PC-3 (cell line): Measurements from ENCODE around the gene CBFA2T3. TPM values are rescaled to one million over a fixed set of nuclear protein-coding genes. Genes with fewer than 3 reads are reported as not detected.

Experiments used
- ATAC-seq: fragments of 200-7000 bp; cut with Tn5 transposase; 2 replicates; pipeline ENCODE4 v1.9.1; 2020; ENCODE audit warnings: mild to moderate bottlenecking, moderate library complexity
- BruUV-seq: library from RNA; stranded (reverse); fragments of 400-500 nt; replicated peaks from 2 replicates; lab custom pipeline; 2021; lab: Mats Ljungman, UMichigan
- CTCF ChIA-PET: fragments of 300-600 bp; sonication (Branson Sonifier 250); formaldehyde crosslinking; loops from one replicate; lab custom pipeline; 2022; ENCODE audit warnings: antibody characterized with exemption; lab: Charles Lee
- POLR2A ChIA-PET: fragments of 300-600 bp; sonication (Branson Sonifier 250); formaldehyde crosslinking; loops from one replicate; lab custom pipeline; 2022; ENCODE audit warnings: antibody characterized with exemption; ENCODE audit not compliant: unreplicated experiment; lab: Charles Lee
- DNase-seq: peaks from one replicate; pipeline ENCODE4 v3.0.0-alpha.2; 2015
- H2AFZ ChIP-seq: fragments of 300-600 bp; sonication (generic); 2 replicates; pipeline ENCODE4 v1.6.0; 2016; ENCODE audit warnings: antibody characterized with exemption, low read length
- H3F3A ChIP-seq: fragments of 300-600 bp; sonication (generic); one replicate; pipeline ENCODE4 v1.6.0; 2017; ENCODE audit warnings: antibody characterized with exemption, low read length, control low read depth, mild to moderate bottlenecking; ENCODE audit not compliant: unreplicated experiment
- H3K27ac ChIP-seq: fragments of 300-600 bp; sonication (generic); 2 replicates; pipeline ENCODE4 v1.5.1; 2016; ENCODE audit warnings: mild to moderate bottlenecking, low read length
- H3K27me3 ChIP-seq: fragments of 300-600 bp; sonication (generic); 2 replicates; pipeline ENCODE4 v1.6.1; 2016; ENCODE audit warnings: low read length, mixed read lengths
- H3K36me3 ChIP-seq: fragments of 300-600 bp; sonication (generic); 2 replicates; pipeline ENCODE4 v1.6.1; 2016; ENCODE audit warnings: low read depth, mixed run types, low read length, mixed read lengths
- H3K4me1 ChIP-seq: fragments of 300-600 bp; sonication (generic); 2 replicates; pipeline ENCODE4 v1.5.1; 2016; ENCODE audit warnings: low read length; ENCODE audit not compliant: insufficient read depth
- H3K4me2 ChIP-seq: fragments of 300-600 bp; sonication (generic); 2 replicates; pipeline ENCODE4 v1.6.0; 2016; ENCODE audit warnings: low read length
- H3K4me3 ChIP-seq: fragments of 300-600 bp; sonication (generic); 2 replicates; pipeline ENCODE4 v1.5.1; 2016; ENCODE audit warnings: mild to moderate bottlenecking, low read length, mixed read lengths
- H3K79me2 ChIP-seq: fragments of 300-600 bp; sonication (generic); 2 replicates; pipeline ENCODE4 v1.6.1; 2017; ENCODE audit warnings: low read length, mixed read lengths
- H3K9ac ChIP-seq: fragments of 300-600 bp; sonication (generic); 2 replicates; pipeline ENCODE4 v1.6.0; 2016; ENCODE audit warnings: mild to moderate bottlenecking, low read length
- H3K9me2 ChIP-seq: fragments of 300-600 bp; sonication (generic); replicated peaks from 2 replicates; pipeline ENCODE4 v1.6.1; 2016; ENCODE audit warnings: mixed run types, low read length, mixed read lengths
- H3K9me3 ChIP-seq: fragments of 300-600 bp; sonication (generic); 2 replicates; pipeline ENCODE4 v1.6.1; 2016; ENCODE audit warnings: low read length, mixed read lengths
- H4K20me1 ChIP-seq: fragments of 300-600 bp; sonication (generic); 2 replicates; pipeline ENCODE4 v1.6.1; 2016; ENCODE audit warnings: low read length, mixed read lengths
- CTCF ChIP-seq: fragments of 300-600 bp; sonication (generic); conservative IDR thresholded peaks from 2 replicates; pipeline ENCODE4 v1.5.1; 2017; ENCODE audit warnings: antibody characterized with exemption, low read depth, mild to moderate bottlenecking, low read length
- EZH2 ChIP-seq: fragments of 300-600 bp; sonication (generic); IDR thresholded peaks from one replicate; pipeline ENCODE4 v1.6.1; 2017; ENCODE audit warnings: antibody characterized with exemption, mild to moderate bottlenecking, low read length; ENCODE audit not compliant: unreplicated experiment
- EZH2phosphoT487 ChIP-seq: fragments of 300-600 bp; sonication (generic); IDR thresholded peaks from 2 replicates; pipeline ENCODE4 v1.6.1; 2018; ENCODE audit warnings: mild to moderate bottlenecking, antibody characterized with exemption, low read length, borderline replicate concordance
- intact Hi-C: fragments of 100-400 bp; cut with micrococcal nuclease; formaldehyde crosslinking; loops from 2 replicates; pipeline ENCODE4 v1.9.0; 2023
- total RNA-seq: library from RNA; depleted of rRNA; stranded (reverse); fragments of >200 nt; gene quantifications from 2 replicates; pipeline ENCODE4 v1.2.3, GENCODE V29; 2014

CBFA2T3 gene
- total RNA-seq, 1 experiment from 2014 or later = not detected

DNA sequence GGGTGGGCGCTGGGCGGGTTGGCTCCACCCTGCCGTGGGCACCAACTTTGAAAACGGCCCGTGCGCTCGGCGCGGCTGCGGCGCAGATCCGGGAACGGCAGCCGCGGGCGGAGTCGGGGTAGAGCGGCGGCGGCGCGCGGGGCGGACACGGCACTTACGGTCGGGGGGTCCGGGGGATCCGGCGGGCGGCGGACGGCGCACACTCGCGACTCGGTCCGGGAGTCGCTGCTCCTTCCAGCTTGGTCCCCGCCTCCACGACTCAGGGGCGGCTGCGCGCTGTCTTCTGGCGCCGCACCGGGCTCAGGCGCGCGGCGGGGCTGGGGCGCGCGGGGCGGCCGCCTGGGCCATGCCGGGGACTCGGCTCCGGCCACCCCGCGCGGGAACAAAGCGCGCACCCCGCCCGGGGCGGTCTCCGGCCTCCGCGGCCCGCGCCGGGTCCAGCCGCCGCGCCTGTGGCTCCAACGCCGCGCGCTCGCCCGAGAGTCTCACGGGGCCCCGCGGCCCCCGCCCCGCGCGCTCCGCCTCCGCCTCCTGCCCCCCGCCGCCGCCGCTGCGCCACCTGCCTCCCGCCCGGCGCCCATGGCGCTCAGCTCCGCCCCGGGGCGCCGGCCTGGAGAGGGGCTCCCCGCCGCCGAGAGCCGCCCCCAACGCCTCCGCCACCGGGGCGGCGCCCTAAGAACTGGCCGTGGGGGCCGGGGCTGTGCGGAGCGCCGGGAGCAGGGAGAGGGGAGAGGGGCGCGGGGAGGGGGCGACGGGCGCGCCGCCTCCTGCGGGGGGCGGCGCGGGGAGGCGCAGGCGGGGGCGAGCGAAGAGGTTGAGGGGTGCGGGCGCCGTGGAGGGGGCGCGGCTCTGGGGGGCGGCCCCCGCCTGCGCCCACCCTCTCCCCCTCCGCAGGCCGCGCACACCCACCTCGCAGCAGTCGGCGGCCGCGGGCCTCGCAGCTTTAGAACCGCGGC lies 35.9 kb downstream of the CBFA2T3 start:
- TF ChIP-seq EZH2phosphoT487 (peak; percentile 62; the same call in 1 of the 2 replicates), CTCF (no peak), EZH2 (peak; percentile 82)
- POLR2A ChIA-PET = no interaction called here
- ATAC-seq = no peak
- H3K36me3 ChIP-seq = no peaks in the 10 kb centered on the region
- no peak for DNase-seq
- H2AFZ ChIP-seq = no peak overlapping the region
- H3K27ac ChIP-seq = no peak overlapping the region
- no peaks in the 10 kb centered on the region for H3K79me2 ChIP-seq
- no TSS peak for BruUV-seq
- no peaks in the 10 kb centered on the region for H3K9me3 ChIP-seq
- no peak overlapping the region for H3K4me2 ChIP-seq
- CTCF ChIA-PET = no interaction called here
- H3K4me1 ChIP-seq = no peaks in the 10 kb centered on the region
- no peaks in the 10 kb centered on the region for H4K20me1 ChIP-seq
- no peak overlapping the region for H3K9ac ChIP-seq
- H3K4me3 ChIP-seq = no peak overlapping the region
- H3K27me3 ChIP-seq = peaks cover 25% of the 10 kb centered on the region
- H3K9me2 ChIP-seq = no peaks in the 10 kb centered on the region
- intact Hi-C loops = loop anchor here (5.0 kb wide), 1 partner anchor 226 kb away; no protein-coding TSS in a partner anchor
- no peaks in the 10 kb centered on the region for H3F3A ChIP-seq

DNA sequence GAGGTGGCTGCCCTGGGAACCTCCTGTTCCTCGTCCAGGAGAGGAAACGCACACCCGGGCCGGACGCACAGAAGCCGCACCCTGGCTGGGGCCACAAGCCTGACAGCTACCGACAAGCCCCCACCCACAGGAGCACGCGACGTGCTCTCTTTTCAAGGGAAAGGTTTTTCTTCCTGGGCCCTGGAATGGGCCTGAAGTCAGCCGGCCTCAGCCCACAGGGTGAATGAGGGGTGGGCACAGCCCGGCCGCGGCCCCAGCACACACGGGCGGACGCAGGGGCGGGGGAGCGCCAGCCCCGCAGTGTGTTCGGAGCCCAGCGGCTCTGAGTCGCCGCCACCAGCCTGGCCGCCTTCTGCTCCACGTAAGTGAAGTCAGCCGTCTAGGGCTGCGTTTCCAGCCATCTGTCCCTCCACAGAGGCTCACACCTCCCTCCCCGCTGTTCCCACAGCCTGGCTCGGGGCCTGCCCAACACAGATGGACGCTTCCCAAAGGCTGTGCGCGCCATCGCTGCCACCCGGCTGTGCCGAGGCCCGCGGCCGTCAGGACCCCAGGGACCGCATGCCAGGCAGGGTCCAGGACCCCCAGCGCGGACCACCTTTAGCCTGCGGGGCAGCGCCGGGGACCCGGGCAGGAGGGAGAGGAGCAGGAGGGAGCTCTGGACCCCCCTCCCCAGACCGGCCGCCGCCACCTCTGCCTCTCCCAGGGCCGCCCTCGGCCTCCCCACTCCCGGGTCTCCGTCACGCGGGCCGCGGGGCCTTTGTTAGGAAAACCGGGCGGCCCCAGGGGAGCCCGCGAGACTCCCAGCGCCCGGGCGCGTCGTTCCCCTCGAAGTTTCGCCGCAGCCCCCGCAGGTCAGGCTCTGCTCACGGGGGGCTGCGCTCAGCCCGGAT lies 36.8 kb downstream of the CBFA2T3 start:
- intact Hi-C loops = loop anchor here (5.0 kb wide), 1 partner anchor 227 kb away; no protein-coding TSS in a partner anchor
- Histone ChIP-seq H3K4me2 (no peak overlapping the region), H3F3A (no peaks in the 10 kb centered on the region), H3K27ac (no peak overlapping the region), H3K27me3 (peaks cover 25% of the 10 kb centered on the region), H3K36me3 (no peaks in the 10 kb centered on the region), H3K4me3 (no peak overlapping the region), H3K4me1 (no peaks in the 10 kb centered on the region), H3K79me2 (no peaks in the 10 kb centered on the region), H3K9me3 (no peaks in the 10 kb centered on the region), H2AFZ (no peak overlapping the region), H4K20me1 (no peaks in the 10 kb centered on the region), H3K9ac (no peak overlapping the region), H3K9me2 (no peaks in the 10 kb centered on the region)
- DNase-seq = no peak
- ChIA-PET CTCF (no interaction called here), POLR2A (no interaction called here)
- no peak for ATAC-seq
- BruUV-seq = no TSS peak
- TF ChIP-seq EZH2 (peak; percentile 89), EZH2phosphoT487 (peak; percentile 73; the same call in 1 of the 2 replicates), CTCF (no peak)
